HepG2 (cell line): ENCODE measurements around the gene MFSD11. TPM values are rescaled to one million over a fixed set of nuclear protein-coding genes. Genes with fewer than 3 reads are reported as not detected.
A peak's percentile ranks its signal among the peaks of the same experiment; 100 is the strongest.

ENCODE experiments used
- AKAP8 ChIP-seq: sonication (generic); formaldehyde crosslinking; IDR thresholded peaks from 2 replicates; pipeline ENCODE4 v1.5.1; 2020; ENCODE audit warnings: mild to moderate bottlenecking, missing genetic modification reagents
- DZIP1 ChIP-seq: sonication (generic); formaldehyde crosslinking; IDR thresholded peaks from 2 replicates; pipeline ENCODE4 v1.5.0; 2020; ENCODE audit warnings: mild to moderate bottlenecking, missing genetic modification reagents
- GFI1 ChIP-seq: sonication (generic); formaldehyde crosslinking; IDR thresholded peaks from 2 replicates; pipeline ENCODE4 v1.5.0; 2020; ENCODE audit warnings: missing genetic modification reagents, mild to moderate bottlenecking, borderline replicate concordance
- GMEB1 ChIP-seq: sonication (generic); formaldehyde crosslinking; IDR thresholded peaks from 2 replicates; pipeline ENCODE4 v1.5.1; 2020; ENCODE audit warnings: missing genetic modification reagents, mild to moderate bottlenecking, borderline replicate concordance
- HIVEP1 ChIP-seq: sonication (generic); formaldehyde crosslinking; IDR thresholded peaks from 2 replicates; pipeline ENCODE4 v1.4.0; 2020; ENCODE audit warnings: mild to moderate bottlenecking, missing genetic modification reagents
- LRRFIP1 ChIP-seq: sonication (generic); formaldehyde crosslinking; conservative IDR thresholded peaks from 2 replicates; pipeline ENCODE4 v1.4.0; 2020; ENCODE audit warnings: missing genetic modification reagents
- NR0B2 ChIP-seq: sonication (generic); formaldehyde crosslinking; IDR thresholded peaks from 2 replicates; pipeline ENCODE4 v1.4.0; 2020; ENCODE audit warnings: mild to moderate bottlenecking, missing genetic modification reagents
- NR2F2 ChIP-seq: IDR thresholded peaks from 2 replicates; pipeline ENCODE4 v1.6.1; 2012; ENCODE audit warnings: low read depth, inconsistent platforms, borderline replicate concordance
- PAX8 ChIP-seq: sonication (generic); formaldehyde crosslinking; IDR thresholded peaks from 2 replicates; pipeline ENCODE4 v1.8.0; 2022; ENCODE audit warnings: mild to moderate bottlenecking, missing genetic modification reagents, borderline replicate concordance
- TAF15 ChIP-seq: fragments of 200-400 bp; formaldehyde crosslinking; IDR thresholded peaks from one replicate; pipeline ENCODE4 v1.6.1; 2018; ENCODE audit warnings: mild to moderate bottlenecking, low read depth, low read length; ENCODE audit not compliant: poor library complexity, severe bottlenecking
- TIGD3 ChIP-seq: sonication (generic); formaldehyde crosslinking; IDR thresholded peaks from 2 replicates; pipeline ENCODE4 v1.5.1; 2020; ENCODE audit warnings: mild to moderate bottlenecking, missing genetic modification reagents, borderline replicate concordance
- ZFYVE20 ChIP-seq: sonication (generic); formaldehyde crosslinking; IDR thresholded peaks from 2 replicates; pipeline ENCODE4 v1.8.0; 2023; ENCODE audit warnings: low read depth, mild to moderate bottlenecking, moderate library complexity, missing genetic modification reagents, borderline replicate concordance
- ZNF282 ChIP-seq: fragments of 450-650 bp; IDR thresholded peaks from 2 replicates; pipeline ENCODE4 v1.6.1; 2018; ENCODE audit not compliant: partially characterized antibody
- ZNF512 ChIP-seq: sonication (generic); formaldehyde crosslinking; IDR thresholded peaks from 2 replicates; pipeline ENCODE4 v1.4.0; 2020; ENCODE audit warnings: mild to moderate bottlenecking, missing genetic modification reagents
- ZNF841 ChIP-seq: sonication (generic); formaldehyde crosslinking; IDR thresholded peaks from 2 replicates; pipeline ENCODE4 v1.8.1; 2023; ENCODE audit warnings: missing genetic modification reagents, borderline replicate concordance
- polyA plus RNA-seq, 8 experiments: library from polyadenylated mRNA; depleted of rRNA in 3 of 8; stranded (reverse) in 7 of 8; unstranded in 1 of 8; fragments of >200 nt; fragmentation: Illumina TruSeq in 4 of 8; extraction: Trizol in 4 of 8; gene quantifications; 2 replicates each; pipeline versions ENCODE4 v1.2.1 to v1.2.3, GENCODE V29; 2011 to 2016; ENCODE audit warnings: low read depth in 4 of 8, missing spikeins in 1 of 8, mixed read lengths in 1 of 8; ENCODE audit not compliant: insufficient read depth in 1 of 8
- total RNA-seq, 5 experiments: library from RNA; depleted of rRNA; stranded (reverse); fragments of >200 nt; fragmentation: Illumina TruSeq; extraction: Trizol; gene quantifications; 2 replicates each; pipeline ENCODE4 v1.2.3, GENCODE V29; 2016; ENCODE audit warnings: low read depth in 1 of 5
- TF ChIP-seq, protein P1 (sequence below): sonication (generic); formaldehyde crosslinking; IDR thresholded peaks from 2 replicates; pipeline ENCODE4 v1.5.0; 2020; ENCODE audit warnings: missing genetic modification reagents

Gene MFSD11
- total and polyA plus RNA-seq, 2 of the 13 experiments (the other 11 are each of a cell fraction or from before 2014, with no cell fraction given) = 26.1 to 36.3 TPM

- TF ChIP-seq TAF15 (no peak), ZFYVE20 (CRISPR knock-in tag) (no peak), LRRFIP1 (no peak), ZNF282 (no peak), NR2F2 (peak; percentile 61; the same call in 1 of the 2 replicates), GMEB1 (CRISPR knock-in tag) (peak; percentile 93), AKAP8 (CRISPR knock-in tag) (no peak; the same call in 1 of the 2 replicates), DZIP1 (CRISPR knock-in tag) (peak; percentile 53), ZNF512 (CRISPR knock-in tag) (no peak), ZNF841 (no peak), PAX8 (CRISPR knock-in tag) (no peak), NR0B2 (CRISPR knock-in tag) (0 out of 2 replicates have a peak, but pooled peaks have one; percentile 66), GFI1 (CRISPR knock-in tag) (peak; percentile 38; the same call in 1 of the 2 replicates), TIGD3 (CRISPR knock-in tag) (no peak; the same call in 1 of the 2 replicates), HIVEP1 (CRISPR knock-in tag) (no peak)
- TF ChIP-seq, protein P1, sequence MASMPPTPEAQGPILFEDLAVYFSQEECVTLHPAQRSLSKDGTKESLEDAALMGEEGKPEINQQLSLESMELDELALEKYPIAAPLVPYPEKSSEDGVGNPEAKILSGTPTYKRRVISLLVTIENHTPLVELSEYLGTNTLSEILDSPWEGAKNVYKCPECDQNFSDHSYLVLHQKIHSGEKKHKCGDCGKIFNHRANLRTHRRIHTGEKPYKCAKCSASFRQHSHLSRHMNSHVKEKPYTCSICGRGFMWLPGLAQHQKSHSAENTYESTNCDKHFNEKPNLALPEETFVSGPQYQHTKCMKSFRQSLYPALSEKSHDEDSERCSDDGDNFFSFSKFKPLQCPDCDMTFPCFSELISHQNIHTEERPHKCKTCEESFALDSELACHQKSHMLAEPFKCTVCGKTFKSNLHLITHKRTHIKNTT (CRISPR knock-in tag) = no peak
These were observed 11.6 kb upstream of the MFSD11 start, which contains the start of gene JMJD6 (continued) for GRCh38 chr17:76726231-76726775.
